K562 (cell line): ENCODE results near the gene AAK1.

Source experiments
- ATF2 ChIP-seq: sonication (generic); formaldehyde crosslinking; IDR thresholded peaks from 2 replicates; pipeline ENCODE4 v1.8.1; 2022; ENCODE audit warnings: missing genetic modification reagents
- CHD2 ChIP-seq: IDR thresholded peaks from 2 replicates; pipeline ENCODE4 v1.6.1; 2011; ENCODE audit warnings: low read depth, low read length
- CTCF ChIP-seq, 3 experiments: IDR thresholded peaks in 2 of 3; conservative IDR thresholded peaks in 1 of 3; 2 replicates each; pipeline ENCODE4 v1.5.1; 2011 to 2012; ENCODE audit warnings: low read length in 3 of 3, mild to moderate bottlenecking in 3 of 3, control low read depth in 2 of 3, improper control_type of control experiment in 1 of 3, inconsistent platforms in 1 of 3, low read depth in 1 of 3, mixed read lengths in 1 of 3, moderate library complexity in 1 of 3; ENCODE audit not compliant: insufficient read depth in 2 of 3
- POLR2A ChIP-seq: fragments of 450-650 bp; conservative IDR thresholded peaks from 2 replicates; pipeline ENCODE4 v1.6.1; 2016
- RAD21 ChIP-seq, 2 experiments: fragments of 250-450 bp in 1 of 2; fragments of 450-650 bp in 1 of 2; sonication (Bioruptor Pico) in 1 of 2; formaldehyde crosslinking in 1 of 2; IDR thresholded peaks in 1 of 2; conservative IDR thresholded peaks in 1 of 2; 2 replicates each; pipeline versions ENCODE4 v1.4.0 to v1.8.0; 2020 to 2022; ENCODE audit warnings: mild to moderate bottlenecking in 2 of 2, moderate library complexity in 1 of 2
- RNF219 ChIP-seq: fragments of 250-450 bp; sonication (Bioruptor Pico); IDR thresholded peaks from 2 replicates; pipeline ENCODE4 v1.5.0; 2022; ENCODE audit warnings: mild to moderate bottlenecking
- TCF7L2 ChIP-seq: fragments of 150-350 bp; IDR thresholded peaks from 2 replicates; pipeline ENCODE4 v1.6.1; 2016; ENCODE audit warnings: low read depth, mild to moderate bottlenecking, low read length, moderate library complexity
- THAP12 ChIP-seq: fragments of 250-450 bp; sonication (Bioruptor Pico); IDR thresholded peaks from 2 replicates; pipeline ENCODE4 v1.9.0; 2021; ENCODE audit warnings: mild to moderate bottlenecking, inconsistent platforms
- ZBTB40 ChIP-seq, 2 experiments: fragments of 450-650 bp in 1 of 2; sonication (generic) in 1 of 2; formaldehyde crosslinking in 1 of 2; IDR thresholded peaks; 2 replicates each; pipeline versions ENCODE4 v1.7.1 to v1.9.0; 2016 to 2022; ENCODE audit warnings: inconsistent platforms in 1 of 2, mild to moderate bottlenecking in 1 of 2, missing genetic modification reagents in 1 of 2
- ZNF224 ChIP-seq: sonication (generic); formaldehyde crosslinking; IDR thresholded peaks from 2 replicates; pipeline ENCODE4 v1.8.0; 2022; ENCODE audit warnings: mild to moderate bottlenecking, missing genetic modification reagents
- ZNF24 ChIP-seq: fragments of 450-650 bp; IDR thresholded peaks from 2 replicates; pipeline ENCODE4 v1.6.1; 2016

- TF ChIP-seq CHD2 (no peak), CTCF (IDR thresholded peaks at IDR 0.05 in 2 of 3, conservative IDR thresholded peaks at IDR 0.05 in 1 of 3; ENCODE audit: insufficient read depth in 2 of 3, low read depth in 1 of 3, low read length in 3 of 3) (no peak), RAD21 (CRISPR knock-in tag; conservative IDR thresholded peaks at IDR 0.05 in 1 of 2, IDR thresholded peaks at IDR 0.05 in 1 of 2) (no peak), RNF219 (CRISPR knock-in tag) (no peak), ZNF24 (no peak), ZBTB40 (IDR thresholded peaks at IDR 0.05) (no peak), ZBTB40 (CRISPR knock-in tag; IDR thresholded peaks at IDR 0.05) (no peak), ATF2 (CRISPR knock-in tag) (no peak), THAP12 (CRISPR knock-in tag) (no peak), POLR2A (no peak), ZNF224 (CRISPR knock-in tag) (no peak), TCF7L2 (no peak)
Measured at GRCh38 chr2:69465513-69466456, 177.8 kb downstream of the AAK1 start.
